ENCODE measurements around the gene RAP1GDS1. TPM values are rescaled to one million over a fixed set of nuclear protein-coding genes. Genes with fewer than 3 reads are reported as not detected.

RAP1GDS1 gene
- total RNA-seq, 2 donors from 2014 or later, result 7.5 to 7.8 TPM

DNA sequence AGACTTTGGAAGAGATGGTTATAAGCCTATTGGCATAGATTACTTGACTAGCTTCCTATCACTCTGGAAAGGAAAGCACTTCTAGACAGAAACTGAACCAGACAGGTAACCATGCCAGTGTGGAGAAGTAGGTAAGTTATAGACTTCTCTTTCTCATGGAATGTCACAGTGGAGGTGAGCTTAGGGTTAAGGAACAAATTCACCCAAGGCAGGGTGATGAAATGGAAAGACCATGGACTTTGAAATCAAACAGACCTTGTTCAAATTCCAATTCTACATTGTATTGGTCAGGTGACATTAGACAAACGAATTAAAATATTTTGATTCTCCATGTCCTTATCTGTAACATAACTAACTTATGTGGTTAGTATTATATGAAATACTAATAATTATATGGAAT is 7.7 kb upstream of the RAP1GDS1 start:
- Histone ChIP-seq H3K27ac (no peak overlapping the region), H3K9me3 (no peaks in the 10 kb centered on the region), H3K4me1 (no peaks in the 10 kb centered on the region), H3K36me3 (no peaks in the 10 kb centered on the region), H3K27me3 (no peaks in the 10 kb centered on the region), H3K4me3 (no peak overlapping the region)
- TF ChIP-seq, protein P1, sequence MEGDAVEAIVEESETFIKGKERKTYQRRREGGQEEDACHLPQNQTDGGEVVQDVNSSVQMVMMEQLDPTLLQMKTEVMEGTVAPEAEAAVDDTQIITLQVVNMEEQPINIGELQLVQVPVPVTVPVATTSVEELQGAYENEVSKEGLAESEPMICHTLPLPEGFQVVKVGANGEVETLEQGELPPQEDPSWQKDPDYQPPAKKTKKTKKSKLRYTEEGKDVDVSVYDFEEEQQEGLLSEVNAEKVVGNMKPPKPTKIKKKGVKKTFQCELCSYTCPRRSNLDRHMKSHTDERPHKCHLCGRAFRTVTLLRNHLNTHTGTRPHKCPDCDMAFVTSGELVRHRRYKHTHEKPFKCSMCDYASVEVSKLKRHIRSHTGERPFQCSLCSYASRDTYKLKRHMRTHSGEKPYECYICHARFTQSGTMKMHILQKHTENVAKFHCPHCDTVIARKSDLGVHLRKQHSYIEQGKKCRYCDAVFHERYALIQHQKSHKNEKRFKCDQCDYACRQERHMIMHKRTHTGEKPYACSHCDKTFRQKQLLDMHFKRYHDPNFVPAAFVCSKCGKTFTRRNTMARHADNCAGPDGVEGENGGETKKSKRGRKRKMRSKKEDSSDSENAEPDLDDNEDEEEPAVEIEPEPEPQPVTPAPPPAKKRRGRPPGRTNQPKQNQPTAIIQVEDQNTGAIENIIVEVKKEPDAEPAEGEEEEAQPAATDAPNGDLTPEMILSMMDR (IDR thresholded peaks at IDR 0.05), result no peak
- DNase-seq (ENCODE audit: low spot score), result no peak

DNA sequence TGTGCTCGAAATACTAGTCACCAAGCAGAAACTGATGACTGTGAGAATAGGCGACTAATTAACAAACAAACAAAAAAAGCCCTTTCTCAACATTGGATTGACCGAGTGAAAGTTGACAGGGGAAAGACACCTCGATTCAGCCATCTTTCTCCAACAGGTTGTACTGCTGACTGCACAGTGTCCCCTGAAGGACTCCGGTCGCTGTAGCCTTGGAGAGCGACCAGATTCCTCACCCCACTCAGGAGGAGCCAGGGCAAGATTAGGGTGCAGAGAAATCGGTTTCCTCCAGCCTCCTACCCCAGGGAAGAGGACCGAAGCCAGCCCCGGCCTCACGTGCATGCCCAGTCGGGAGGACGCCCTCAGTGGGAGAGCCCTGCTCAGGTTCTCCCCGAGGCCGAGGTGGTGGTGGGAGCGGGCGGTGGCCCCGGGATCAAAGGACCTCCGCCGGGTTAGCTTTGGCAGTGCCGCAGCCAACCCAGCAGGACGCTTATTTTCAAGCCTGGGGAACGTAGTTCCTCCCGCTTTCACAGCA is 1.1 kb upstream of the RAP1GDS1 start:
- Histone ChIP-seq H3K27ac (peak overlapping the region; percentile 97 to 98), H3K9me3 (no peaks in the 10 kb centered on the region), H3K4me1 (peaks cover 0 to 17% of the 10 kb centered on the region in 2 donors), H3K27me3 (no peaks in the 10 kb centered on the region), H3K36me3 (no peaks in the 10 kb centered on the region), H3K4me3 (peak overlapping the region; percentile 86 to 89)
- no peak for DNase-seq (ENCODE audit: low spot score)
- TF ChIP-seq, protein P1 (IDR thresholded peaks at IDR 0.05), result no peak

DNA sequence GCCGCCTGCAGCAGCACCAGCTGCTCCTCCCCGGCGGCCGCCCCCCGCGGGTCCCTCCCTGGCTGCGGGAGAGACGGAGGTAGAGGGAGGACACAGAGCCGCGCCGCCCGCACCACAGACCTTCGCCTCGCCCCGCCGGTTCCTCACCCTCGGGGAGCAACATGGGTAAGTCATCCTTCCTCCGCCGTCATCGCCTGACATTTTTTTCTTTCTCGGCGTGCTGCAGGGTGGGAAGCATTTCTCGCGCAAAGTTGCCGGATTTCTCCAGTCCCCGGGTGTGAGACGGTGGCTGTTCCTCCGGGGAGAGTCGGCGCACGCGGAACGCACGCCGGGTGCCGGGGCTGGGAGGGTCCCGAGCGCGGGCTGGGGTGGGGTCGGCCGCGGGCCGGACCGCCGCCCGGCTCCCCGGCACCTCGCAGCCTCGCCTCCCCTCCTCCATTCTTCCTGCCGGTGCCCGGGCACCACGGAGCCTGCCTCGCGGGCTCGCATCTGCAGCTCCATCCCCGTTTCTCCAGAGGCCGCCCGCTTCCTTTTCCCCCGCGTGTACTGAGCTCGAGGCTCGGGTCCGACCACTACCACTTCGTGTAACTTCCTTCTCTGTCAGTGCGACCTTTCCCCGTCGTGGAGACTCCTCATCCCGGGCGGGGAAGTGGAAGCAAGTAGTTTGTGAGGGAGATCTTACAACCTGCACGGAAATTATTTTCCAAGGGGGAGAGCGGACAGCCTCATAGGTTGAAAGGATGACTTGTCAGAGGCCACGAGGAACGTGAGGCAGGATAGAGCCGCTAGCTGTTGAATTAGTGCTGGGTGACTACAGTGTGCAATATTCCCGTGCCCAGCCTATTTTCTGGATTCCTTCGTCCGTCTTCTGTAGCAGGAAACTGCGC is 464 bp downstream of the RAP1GDS1 start:
- TF ChIP-seq, protein P1 (IDR thresholded peaks at IDR 0.05), result no peak
- H3K36me3 ChIP-seq, result no peaks in the 10 kb centered on the region
- H3K27ac ChIP-seq, result peak overlapping the region; percentile 88 to 93
- no peaks in the 10 kb centered on the region for H3K9me3 ChIP-seq
- peak; percentile 67 for DNase-seq (ENCODE audit: low spot score)
- peak overlapping the region; percentile 86 to 89 for H3K4me3 ChIP-seq
- peaks cover 0 to 17% of the 10 kb centered on the region in 2 donors for H3K4me1 ChIP-seq
- H3K27me3 ChIP-seq, result no peaks in the 10 kb centered on the region

DNA sequence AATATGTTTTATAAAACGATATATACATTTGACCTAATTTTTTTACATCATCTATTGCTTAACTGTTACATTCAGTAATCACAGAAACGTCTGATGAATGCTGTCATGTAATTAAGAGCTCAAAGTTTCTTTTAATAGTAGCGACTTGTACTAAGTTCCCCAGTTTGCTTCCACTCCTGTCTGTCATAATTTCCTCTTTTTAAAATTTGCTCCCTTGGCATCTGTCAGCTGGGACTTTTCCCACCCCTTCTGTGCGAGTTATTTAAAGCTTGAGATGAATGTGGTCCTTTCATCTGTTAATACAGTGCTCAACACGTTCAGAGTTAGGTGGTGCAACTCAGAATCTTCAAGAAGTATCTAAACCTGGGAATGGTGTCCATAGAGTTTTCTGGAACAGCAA is 1.2 kb downstream of the RAP1GDS1 start:
- Histone ChIP-seq H3K4me1 (peaks cover 0 to 17% of the 10 kb centered on the region in 2 donors), H3K27ac (peak overlapping the region; percentile 88 to 93), H3K27me3 (no peaks in the 10 kb centered on the region), H3K4me3 (peak overlapping the region; percentile 86 to 89), H3K36me3 (no peaks in the 10 kb centered on the region), H3K9me3 (no peaks in the 10 kb centered on the region)
- TF ChIP-seq, protein P1 (IDR thresholded peaks at IDR 0.05), result no peak
- no peak for DNase-seq (ENCODE audit: low spot score)

DNA sequence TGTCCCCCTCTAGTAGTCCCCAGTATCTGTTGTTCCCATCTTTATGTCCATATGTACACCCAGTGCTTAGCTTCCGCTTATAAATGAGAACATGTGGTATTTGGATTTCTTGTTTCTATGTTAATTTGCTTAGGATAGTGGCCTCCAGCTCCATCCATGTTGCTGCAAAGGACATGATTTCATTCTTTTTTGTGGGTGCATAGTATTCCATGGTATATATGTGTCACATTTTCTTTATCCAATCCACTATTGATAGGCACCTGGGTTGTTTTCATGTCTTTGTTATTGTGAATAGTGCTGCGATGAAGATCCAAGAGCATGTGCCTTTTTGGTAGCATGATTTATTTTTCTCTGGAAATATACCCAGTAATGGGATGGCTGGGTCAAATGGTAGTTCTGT is 6.3 kb downstream of the RAP1GDS1 start:
- no peak overlapping the region for H3K4me3 ChIP-seq
- no peak for DNase-seq (ENCODE audit: low spot score)
- no peak overlapping the region for H3K27ac ChIP-seq
- TF ChIP-seq, protein P1 (IDR thresholded peaks at IDR 0.05), result no peak
- H3K9me3 ChIP-seq, result no peaks in the 10 kb centered on the region
- H3K36me3 ChIP-seq, result no peaks in the 10 kb centered on the region
- no peaks in the 10 kb centered on the region for H3K27me3 ChIP-seq
- H3K4me1 ChIP-seq, result peaks cover 0 to 8% of the 10 kb centered on the region in 2 donors

Measured in right atrium auricular region (tissue), 2 donors.